ENCODE data around the gene ADAMTS17.

- no peak for TF ChIP-seq CTCF (IDR thresholded peaks at IDR 0.05)
- no peak for TF ChIP-seq POLR2A (IDR thresholded peaks at IDR 0.05)
Observed at GRCh38 chr15:100112636-100113305, 229.0 kb downstream of the ADAMTS17 start.
